Measurements from ENCODE around the gene GBP4.

GBP4 gene

GRCh38 chr1:89143484-89143883 lies 55.3 kb downstream of the GBP4 start:
- H3K4me1 ChIP-seq = no peaks in the 10 kb centered on the region
- no peaks in the 10 kb centered on the region for H3K36me3 ChIP-seq (ENCODE audit: control insufficient read depth, insufficient read depth, low read length)
- no peak overlapping the region for H3K27ac ChIP-seq
- no peak overlapping the region for H3K9ac ChIP-seq
- no peak overlapping the region for H2AFZ ChIP-seq
- no peaks in the 10 kb centered on the region for H3K9me3 ChIP-seq (ENCODE audit: control insufficient read depth, low read length)
- no peaks in the 10 kb centered on the region for H3K79me2 ChIP-seq
- no peaks in the 10 kb centered on the region for H3K27me3 ChIP-seq (ENCODE audit: control insufficient read depth, insufficient read depth, low read length)
- TF ChIP-seq CTCF (IDR thresholded peaks at IDR 0.05) = no peak
- H3K4me3 ChIP-seq (ENCODE audit: low read depth, low read length) = no peak overlapping the region
- H3K4me2 ChIP-seq (ENCODE audit: low read length) = no peak overlapping the region

- Histone ChIP-seq H3K27me3 (ENCODE audit: control insufficient read depth, insufficient read depth, low read length) (no peaks in the 10 kb centered on the region), H3K4me2 (ENCODE audit: low read length) (no peak overlapping the region), H3K9ac (no peak overlapping the region), H3K27ac (no peak overlapping the region), H3K4me3 (ENCODE audit: low read depth, low read length) (no peak overlapping the region), H3K79me2 (no peaks in the 10 kb centered on the region), H3K4me1 (no peaks in the 10 kb centered on the region), H2AFZ (no peak overlapping the region), H3K9me3 (ENCODE audit: control insufficient read depth, low read length) (no peaks in the 10 kb centered on the region), H3K36me3 (ENCODE audit: control insufficient read depth, insufficient read depth, low read length) (no peaks in the 10 kb centered on the region)
- TF ChIP-seq CTCF (IDR thresholded peaks at IDR 0.05) = no peak
Measured at GRCh38 chr1:89142160-89142559, 56.6 kb downstream of the GBP4 start.

GRCh38 chr1:89133747-89134146 lies 65.0 kb downstream of the GBP4 start:
- Histone ChIP-seq H3K79me2 (no peaks in the 10 kb centered on the region), H3K9ac (no peak overlapping the region), H3K27me3 (ENCODE audit: control insufficient read depth, insufficient read depth, low read length) (no peaks in the 10 kb centered on the region), H3K36me3 (ENCODE audit: control insufficient read depth, insufficient read depth, low read length) (no peaks in the 10 kb centered on the region), H3K27ac (no peak overlapping the region), H3K4me1 (peaks cover 8% of the 10 kb centered on the region), H2AFZ (no peak overlapping the region), H3K9me3 (ENCODE audit: control insufficient read depth, low read length) (no peaks in the 10 kb centered on the region), H3K4me2 (ENCODE audit: low read length) (no peak overlapping the region), H3K4me3 (ENCODE audit: low read depth, low read length) (no peak overlapping the region)
- TF ChIP-seq CTCF (IDR thresholded peaks at IDR 0.05) = no peak
